ENCODE measurements around the gene SGF29. TPM values are rescaled to one million over a fixed set of nuclear protein-coding genes. Genes with fewer than 3 reads are reported as not detected.

The SGF29 gene
- total RNA-seq, 1 donor from 2014 or later: 37.6 TPM

GRCh38 chr16:28575446-28576109 lies 21.9 kb downstream of the SGF29 start:
- DNase-seq (ENCODE audit: low spot score, unreplicated experiment): no peak
- Mint-ChIP-seq H3K27ac (no peak overlapping the region), H3K9me3 (ENCODE audit: low read depth) (no peaks in the 10 kb centered on the region), H3K4me3 (ENCODE audit: low read depth) (no peak overlapping the region), H3K27me3 (no peaks in the 10 kb centered on the region), H3K4me1 (ENCODE audit: low read depth) (peaks cover 2% of the 10 kb centered on the region), H3K36me3 (ENCODE audit: insufficient read depth) (peaks cover 8% of the 10 kb centered on the region)
- TF ChIP-seq, protein P1, sequence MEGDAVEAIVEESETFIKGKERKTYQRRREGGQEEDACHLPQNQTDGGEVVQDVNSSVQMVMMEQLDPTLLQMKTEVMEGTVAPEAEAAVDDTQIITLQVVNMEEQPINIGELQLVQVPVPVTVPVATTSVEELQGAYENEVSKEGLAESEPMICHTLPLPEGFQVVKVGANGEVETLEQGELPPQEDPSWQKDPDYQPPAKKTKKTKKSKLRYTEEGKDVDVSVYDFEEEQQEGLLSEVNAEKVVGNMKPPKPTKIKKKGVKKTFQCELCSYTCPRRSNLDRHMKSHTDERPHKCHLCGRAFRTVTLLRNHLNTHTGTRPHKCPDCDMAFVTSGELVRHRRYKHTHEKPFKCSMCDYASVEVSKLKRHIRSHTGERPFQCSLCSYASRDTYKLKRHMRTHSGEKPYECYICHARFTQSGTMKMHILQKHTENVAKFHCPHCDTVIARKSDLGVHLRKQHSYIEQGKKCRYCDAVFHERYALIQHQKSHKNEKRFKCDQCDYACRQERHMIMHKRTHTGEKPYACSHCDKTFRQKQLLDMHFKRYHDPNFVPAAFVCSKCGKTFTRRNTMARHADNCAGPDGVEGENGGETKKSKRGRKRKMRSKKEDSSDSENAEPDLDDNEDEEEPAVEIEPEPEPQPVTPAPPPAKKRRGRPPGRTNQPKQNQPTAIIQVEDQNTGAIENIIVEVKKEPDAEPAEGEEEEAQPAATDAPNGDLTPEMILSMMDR (IDR thresholded peaks at IDR 0.05; ENCODE audit: unreplicated experiment): no peak

GRCh38 chr16:28580726-28581315 lies 27.1 kb downstream of the SGF29 start:
- TF ChIP-seq, protein P1 (IDR thresholded peaks at IDR 0.05; ENCODE audit: unreplicated experiment): no peak
- peaks cover 24% of the 10 kb centered on the region for H3K36me3 Mint-ChIP-seq (ENCODE audit: insufficient read depth)

DNA sequence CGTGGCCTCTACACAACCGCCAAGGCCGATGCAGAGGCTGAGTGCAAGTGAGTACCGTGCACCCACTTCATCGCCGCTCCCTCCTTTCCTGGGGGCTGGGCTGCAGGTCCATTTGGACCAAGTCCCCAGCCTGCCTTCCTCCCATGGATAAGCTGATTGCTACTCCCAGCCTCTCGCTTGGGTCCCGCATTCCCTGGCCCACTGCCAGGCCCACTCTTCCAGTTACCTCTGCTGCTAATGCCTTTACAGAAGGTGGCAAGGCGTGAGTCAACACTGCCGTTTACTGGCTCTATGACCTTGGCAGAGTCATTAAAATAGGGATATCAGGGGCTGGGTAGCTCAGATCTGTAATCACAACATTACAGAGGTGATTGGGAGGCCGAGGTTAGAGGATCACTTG lies 32.0 kb downstream of the SGF29 start:
- Mint-ChIP-seq H3K27ac (no peak overlapping the region), H3K27me3 (no peaks in the 10 kb centered on the region), H3K4me3 (ENCODE audit: low read depth) (no peak overlapping the region), H3K36me3 (ENCODE audit: insufficient read depth) (peaks cover 27% of the 10 kb centered on the region), H3K4me1 (ENCODE audit: low read depth) (no peaks in the 10 kb centered on the region), H3K9me3 (ENCODE audit: low read depth) (no peaks in the 10 kb centered on the region)
- DNase-seq (ENCODE audit: low spot score, unreplicated experiment): no peak
- TF ChIP-seq, protein P1 (IDR thresholded peaks at IDR 0.05; ENCODE audit: unreplicated experiment): no peak

More at GRCh38 chr16:28580726-28581315, 27.1 kb downstream of the SGF29 start:
- no peak overlapping the region for H3K27ac Mint-ChIP-seq
- no peaks in the 10 kb centered on the region for H3K4me1 Mint-ChIP-seq (ENCODE audit: low read depth)
- H3K9me3 Mint-ChIP-seq (ENCODE audit: low read depth): no peaks in the 10 kb centered on the region
- no peak for DNase-seq (ENCODE audit: low spot score, unreplicated experiment)
- no peaks in the 10 kb centered on the region for H3K27me3 Mint-ChIP-seq
- no peak overlapping the region for H3K4me3 Mint-ChIP-seq (ENCODE audit: low read depth)

DNA sequence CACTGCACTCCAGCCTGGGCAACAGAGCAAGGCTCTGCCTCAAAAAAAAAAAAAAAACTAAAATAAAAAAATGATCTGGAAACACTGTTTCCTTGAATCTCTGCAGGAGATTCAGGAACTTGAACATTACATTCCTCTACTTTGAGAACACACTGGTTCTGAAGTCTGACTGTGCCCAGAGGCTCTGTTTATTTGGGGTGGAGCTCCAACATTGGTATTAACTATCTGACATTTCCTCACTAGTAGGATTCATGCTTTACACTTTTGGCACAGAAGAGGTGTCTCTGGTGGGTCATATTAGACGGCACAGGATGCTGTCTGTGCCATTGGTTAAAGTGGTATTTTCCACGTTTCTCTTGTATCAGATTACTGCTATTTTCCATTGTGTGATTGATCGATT lies 32.7 kb downstream of the SGF29 start:
- H3K27me3 Mint-ChIP-seq: no peaks in the 10 kb centered on the region
- H3K4me3 Mint-ChIP-seq (ENCODE audit: low read depth): no peak overlapping the region
- TF ChIP-seq, protein P1 (IDR thresholded peaks at IDR 0.05; ENCODE audit: unreplicated experiment): no peak
- DNase-seq (ENCODE audit: low spot score, unreplicated experiment): no peak
- no peaks in the 10 kb centered on the region for H3K4me1 Mint-ChIP-seq (ENCODE audit: low read depth)
- peaks cover 28% of the 10 kb centered on the region for H3K36me3 Mint-ChIP-seq (ENCODE audit: insufficient read depth)
- H3K9me3 Mint-ChIP-seq (ENCODE audit: low read depth): no peaks in the 10 kb centered on the region
- no peak overlapping the region for H3K27ac Mint-ChIP-seq

- Mint-ChIP-seq H3K4me1 (ENCODE audit: low read depth) (no peaks in the 10 kb centered on the region), H3K4me3 (ENCODE audit: low read depth) (no peak overlapping the region), H3K36me3 (ENCODE audit: insufficient read depth) (peaks cover 26% of the 10 kb centered on the region), H3K27me3 (no peaks in the 10 kb centered on the region), H3K9me3 (ENCODE audit: low read depth) (no peaks in the 10 kb centered on the region), H3K27ac (no peak overlapping the region)
- TF ChIP-seq, protein P1 (IDR thresholded peaks at IDR 0.05; ENCODE audit: unreplicated experiment): no peak
- no peak for DNase-seq (ENCODE audit: low spot score, unreplicated experiment)
Measured at GRCh38 chr16:28587386-28587785, 33.7 kb downstream of the SGF29 start.

Data from progenitor cell of endocrine pancreas (in vitro differentiated cells).